Stimulated activated CD8-positive, alpha-beta memory T cell treated with anti-CD3 and anti-CD28 coated beads, Interleukin-4, amount 100 ng/mL, for 1 hour (primary cell): ENCODE results near the gene ASCL3.
"Not testable (repeated sequence)": the region's sequence is repeated elsewhere in the genome, so short reads cannot be mapped to it uniquely, and the experiment has no call there.

Source experiments
- DNase-seq, 2 donors: peaks; one replicate each; pipeline ENCODE4 v3.0.0-alpha.2; 2020; ENCODE audit warnings: low read depth in 2 of 2, low spot score in 1 of 2

Gene ASCL3

DNA sequence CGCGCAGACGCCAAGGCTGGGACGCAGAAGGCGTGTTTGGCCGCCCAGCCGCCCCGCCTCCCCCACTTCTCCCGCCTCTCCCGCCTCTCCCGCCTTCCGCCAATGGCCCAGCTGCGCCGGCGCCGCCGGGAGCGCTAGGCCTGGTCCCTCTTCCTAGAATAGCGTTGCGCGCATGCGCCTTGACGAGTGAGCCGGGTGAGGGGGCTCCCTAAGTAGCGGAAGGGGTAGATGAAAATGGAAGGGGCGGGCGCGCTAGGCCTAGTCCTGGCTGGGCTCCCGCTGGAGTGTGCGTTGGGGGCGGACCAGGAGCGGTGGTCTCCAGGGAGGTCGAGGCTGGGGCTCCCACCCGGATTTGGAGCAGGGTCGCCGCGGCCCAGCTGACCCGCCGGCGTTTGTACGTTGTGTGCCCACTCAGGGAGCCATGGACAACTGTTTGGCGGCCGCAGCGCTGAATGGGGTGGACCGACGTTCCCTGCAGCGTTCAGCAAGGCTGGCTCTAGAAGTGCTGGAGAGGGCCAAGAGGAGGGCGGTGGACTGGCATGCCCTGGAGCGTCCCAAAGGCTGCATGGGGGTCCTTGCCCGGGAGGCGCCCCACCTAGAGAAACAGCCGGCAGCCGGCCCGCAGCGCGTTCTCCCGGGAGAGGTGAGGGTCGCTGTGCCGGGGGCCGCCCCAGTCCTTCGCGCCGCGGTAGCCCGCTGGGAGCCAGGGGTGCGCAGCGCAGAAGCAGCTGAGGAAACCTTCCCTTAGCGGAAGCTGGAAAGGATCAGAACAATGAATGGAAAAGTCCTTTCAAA lies 31.6 kb downstream of the ASCL3 start, which contains the start of gene AKIP1:
TSS of gene AKIP1 (plus strand) at position 161 of the 795 bp plus-strand sequence. CDS start at position 422, 261 bp downstream.
- peak; percentile 50 to 58 for DNase-seq

DNA sequence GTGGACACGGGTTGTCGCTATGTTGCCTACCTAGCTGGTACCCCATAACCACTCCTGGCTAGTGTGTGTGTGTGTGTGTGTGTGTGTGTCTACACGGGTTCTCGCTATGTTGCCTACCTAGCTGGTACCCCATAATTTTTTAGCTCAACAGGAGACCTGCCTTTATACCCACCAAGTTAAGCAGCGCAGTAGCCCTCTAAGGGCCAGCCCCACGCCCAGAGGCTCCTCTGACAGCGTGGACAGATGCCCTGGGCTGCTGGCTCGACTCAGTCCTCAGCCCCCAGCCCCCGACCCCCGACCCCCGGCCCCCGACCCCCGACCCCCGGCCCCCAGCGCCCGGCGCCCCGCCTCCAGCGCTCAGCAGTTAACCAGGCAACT lies 32.2 kb downstream of the ASCL3 start:
- DNase-seq: no peak

DNA sequence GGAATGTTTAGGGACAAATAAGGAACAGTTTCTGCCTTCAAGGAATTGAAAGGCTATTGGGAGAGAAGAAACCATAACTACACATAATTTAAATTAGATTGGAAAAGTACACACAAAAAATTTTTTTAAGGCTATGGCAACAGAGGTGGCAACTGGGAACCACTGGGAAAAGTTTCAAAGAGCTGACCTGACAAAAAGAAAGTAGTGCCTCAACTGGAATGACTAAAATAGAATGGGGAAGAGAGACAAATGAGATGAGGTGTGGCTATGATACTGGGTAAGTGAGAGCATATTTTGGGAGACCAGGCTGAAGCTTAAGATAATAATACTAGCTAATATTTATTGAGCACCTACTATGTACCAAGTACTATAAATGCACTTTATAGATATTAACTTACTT lies 34.7 kb downstream of the ASCL3 start:
- DNase-seq: no peak

DNA sequence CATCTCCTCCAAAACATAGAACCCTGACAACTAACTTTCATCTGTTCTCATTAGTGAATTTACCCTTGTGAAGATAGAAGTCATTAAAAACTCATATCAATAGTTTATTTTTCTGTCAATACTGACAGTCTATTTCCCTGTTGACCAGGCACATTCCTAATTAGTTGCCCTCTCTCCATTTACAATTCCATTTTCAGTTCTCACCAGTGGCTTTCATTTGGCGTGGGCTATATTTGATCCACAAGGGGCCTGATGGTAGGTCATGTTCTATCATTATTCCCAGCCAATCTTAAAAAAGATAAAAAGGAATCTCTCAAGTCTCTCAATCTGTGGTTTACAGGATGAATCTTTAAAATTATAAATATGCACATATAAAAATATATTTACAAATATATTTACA lies 35.7 kb downstream of the ASCL3 start:
- no peak for DNase-seq

DNA sequence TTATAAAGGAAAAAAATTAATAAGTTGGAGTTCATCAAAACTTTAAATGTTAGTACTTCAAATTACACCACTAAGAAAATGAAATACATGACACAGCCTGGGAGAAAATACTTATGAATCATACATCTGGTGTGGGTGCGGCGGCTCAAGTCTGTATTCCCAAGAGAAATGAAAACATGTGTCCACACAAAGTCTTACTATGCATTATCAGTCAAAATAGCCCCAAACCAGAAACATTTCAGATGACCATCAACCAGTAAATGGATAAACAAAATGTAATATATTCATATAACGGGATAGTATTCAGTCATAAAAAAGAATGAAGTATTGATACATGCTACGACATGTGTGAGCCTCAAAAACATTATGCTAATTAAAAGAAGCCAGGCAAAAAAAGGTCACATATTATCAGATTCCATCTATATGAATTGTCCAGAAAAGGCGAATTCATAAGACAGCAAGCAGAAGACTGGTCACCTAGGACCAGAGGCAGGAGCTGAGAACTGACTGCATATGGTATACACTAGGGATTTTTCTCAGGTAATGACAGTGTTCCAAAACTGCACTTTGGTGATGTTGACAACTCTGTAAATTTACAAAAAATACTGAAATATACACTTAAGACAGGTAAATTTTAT lies 37.2 kb downstream of the ASCL3 start:
- DNase-seq: no peak

DNA sequence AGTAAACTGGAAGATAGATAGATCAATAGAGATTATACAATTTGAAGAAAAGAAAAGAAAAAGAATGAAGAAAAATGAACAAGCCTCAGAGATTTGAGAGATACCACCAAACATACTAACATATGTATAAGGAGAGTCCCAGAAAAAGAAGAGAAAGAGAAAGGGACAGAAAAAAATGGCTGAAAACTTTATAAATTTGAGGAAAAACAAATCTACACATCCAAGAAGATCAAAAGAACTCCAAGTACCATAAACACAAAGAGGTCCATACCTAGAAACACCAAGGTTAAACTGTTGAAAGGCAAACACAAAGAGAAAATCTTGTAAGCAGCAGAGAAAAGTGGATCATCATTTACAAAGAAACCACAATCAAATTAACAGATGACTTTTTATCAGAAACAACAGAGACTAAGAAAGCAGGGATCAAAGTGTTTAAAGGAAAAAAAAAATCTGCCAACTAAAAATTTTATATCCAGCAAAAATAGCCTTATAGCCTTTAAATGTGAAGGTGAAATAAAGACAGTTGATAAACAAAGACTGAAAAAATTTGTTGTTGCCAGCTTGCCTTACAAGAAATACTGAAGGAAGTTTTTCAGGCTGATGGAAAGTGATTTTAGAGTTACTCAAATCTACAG lies 43.6 kb downstream of the ASCL3 start:
- DNase-seq: no peak

DNA sequence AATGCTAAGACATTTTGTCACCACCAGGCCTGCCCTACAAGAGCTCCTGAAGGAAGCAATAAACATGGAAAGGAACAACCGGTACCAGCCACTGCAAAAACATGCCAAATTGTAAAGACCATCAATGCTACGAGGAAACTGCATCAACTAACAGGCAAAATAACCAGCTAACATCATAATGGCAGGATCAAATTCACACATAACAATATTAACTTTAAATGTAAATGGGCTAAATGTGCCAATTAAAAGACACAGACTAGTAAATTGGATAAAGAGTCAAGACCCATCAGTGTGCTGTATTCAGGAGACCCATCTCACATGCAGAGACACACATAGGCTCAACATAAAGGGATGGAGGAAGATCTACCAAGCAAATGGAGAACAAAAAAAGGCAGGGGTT lies 51.6 kb downstream of the ASCL3 start:
- DNase-seq: not testable (repeated sequence)
